ENCODE results near the gene NFYC.

DNA sequence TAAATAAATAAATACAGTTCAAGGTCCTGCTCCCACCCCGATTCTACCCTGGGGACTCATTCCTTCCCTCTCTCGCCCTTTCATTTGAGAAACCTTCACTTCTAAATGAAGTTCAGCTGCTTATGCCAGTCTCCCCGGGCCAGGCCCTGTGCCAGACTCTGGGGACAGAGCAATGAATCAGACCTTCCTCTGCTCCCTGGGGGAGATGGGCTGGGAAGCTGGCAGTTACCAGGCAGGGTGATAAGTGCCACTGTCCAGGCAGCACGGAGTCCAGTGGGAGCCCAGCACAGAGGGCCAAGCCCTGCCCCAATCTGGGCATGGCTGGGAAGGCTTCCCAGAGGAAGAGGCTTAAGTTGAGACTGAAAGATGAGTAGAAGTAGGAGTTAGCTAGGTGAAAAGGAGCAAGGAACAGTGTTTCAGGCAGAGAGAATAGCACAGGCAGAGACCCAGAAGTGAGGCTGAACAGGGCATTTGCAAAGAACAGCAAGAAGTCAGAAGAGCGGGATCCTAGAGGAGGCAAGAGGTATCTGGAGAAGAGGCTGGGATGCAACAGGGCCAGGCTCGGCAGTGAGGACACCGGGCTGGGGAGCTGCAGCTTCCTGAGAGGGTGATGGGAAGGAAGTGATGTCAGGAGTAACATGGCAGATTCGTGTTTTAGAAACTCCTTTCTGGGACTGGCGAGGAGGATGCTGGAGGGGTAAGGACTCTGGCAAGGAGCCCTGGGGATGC is 105.6 kb downstream of the NFYC start:
- TF ChIP-seq, protein P1, sequence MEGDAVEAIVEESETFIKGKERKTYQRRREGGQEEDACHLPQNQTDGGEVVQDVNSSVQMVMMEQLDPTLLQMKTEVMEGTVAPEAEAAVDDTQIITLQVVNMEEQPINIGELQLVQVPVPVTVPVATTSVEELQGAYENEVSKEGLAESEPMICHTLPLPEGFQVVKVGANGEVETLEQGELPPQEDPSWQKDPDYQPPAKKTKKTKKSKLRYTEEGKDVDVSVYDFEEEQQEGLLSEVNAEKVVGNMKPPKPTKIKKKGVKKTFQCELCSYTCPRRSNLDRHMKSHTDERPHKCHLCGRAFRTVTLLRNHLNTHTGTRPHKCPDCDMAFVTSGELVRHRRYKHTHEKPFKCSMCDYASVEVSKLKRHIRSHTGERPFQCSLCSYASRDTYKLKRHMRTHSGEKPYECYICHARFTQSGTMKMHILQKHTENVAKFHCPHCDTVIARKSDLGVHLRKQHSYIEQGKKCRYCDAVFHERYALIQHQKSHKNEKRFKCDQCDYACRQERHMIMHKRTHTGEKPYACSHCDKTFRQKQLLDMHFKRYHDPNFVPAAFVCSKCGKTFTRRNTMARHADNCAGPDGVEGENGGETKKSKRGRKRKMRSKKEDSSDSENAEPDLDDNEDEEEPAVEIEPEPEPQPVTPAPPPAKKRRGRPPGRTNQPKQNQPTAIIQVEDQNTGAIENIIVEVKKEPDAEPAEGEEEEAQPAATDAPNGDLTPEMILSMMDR (IDR thresholded peaks at IDR 0.05): no peak
- TF ChIP-seq POLR2AphosphoS5 (IDR thresholded peaks at IDR 0.05) (no peak), POLR2A (IDR thresholded peaks at IDR 0.05; ENCODE audit: low read depth) (no peak), EP300 (IDR thresholded peaks at IDR 0.05) (no peak)
